Germinal center (tissue), 1 donor: ENCODE measurements around the gene PCGF3.

Experiments used
- DNase-seq: peaks from one replicate; pipeline ENCODE4 v3.0.0; 2012; ENCODE audit warnings: mixed read lengths, low spot score

PCGF3 gene, protein sequence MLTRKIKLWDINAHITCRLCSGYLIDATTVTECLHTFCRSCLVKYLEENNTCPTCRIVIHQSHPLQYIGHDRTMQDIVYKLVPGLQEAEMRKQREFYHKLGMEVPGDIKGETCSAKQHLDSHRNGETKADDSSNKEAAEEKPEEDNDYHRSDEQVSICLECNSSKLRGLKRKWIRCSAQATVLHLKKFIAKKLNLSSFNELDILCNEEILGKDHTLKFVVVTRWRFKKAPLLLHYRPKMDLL

DNA sequence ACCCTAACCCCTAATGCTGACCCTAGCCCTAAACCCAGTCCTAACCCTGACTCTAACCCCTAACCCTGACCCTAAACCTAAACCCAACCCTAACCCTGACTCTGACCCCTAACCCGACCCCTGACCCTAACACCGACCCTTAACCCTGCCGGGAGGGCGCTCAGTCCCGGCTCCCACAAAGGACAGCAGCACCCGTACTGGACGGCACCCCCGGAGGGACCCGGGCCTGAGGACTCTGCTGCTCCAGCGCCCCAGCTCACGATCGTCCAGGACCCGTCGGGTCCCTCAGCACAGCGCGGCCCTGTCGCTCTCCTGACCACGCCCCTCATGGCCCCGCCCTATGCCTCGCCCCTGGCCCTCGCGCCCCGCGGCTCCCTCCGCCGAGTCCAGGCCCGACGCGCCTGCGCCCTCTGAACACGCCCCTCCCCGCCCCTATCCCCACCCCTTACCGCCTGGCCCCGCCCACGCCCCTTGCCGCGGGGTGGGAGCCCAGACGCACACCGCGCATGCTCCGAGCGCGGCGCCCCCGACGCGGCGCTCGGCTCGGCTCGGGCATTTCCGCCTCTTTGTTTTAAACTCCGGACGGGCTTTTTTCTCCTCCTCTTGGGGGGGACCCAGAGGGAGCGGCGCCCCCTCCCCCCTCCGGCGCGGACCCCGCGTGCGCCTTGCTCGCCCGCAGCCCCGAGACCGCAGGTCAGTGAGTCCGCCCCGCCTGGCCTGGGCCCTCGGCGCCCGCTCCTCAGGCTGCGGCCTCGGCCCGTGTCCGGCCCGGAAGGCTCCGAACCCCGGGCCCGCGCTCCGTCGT is at the start of gene PCGF3:
PCGF3 (plus strand) TSS at position 555 of the 805 bp plus-strand sequence. CDS start 27,849 bp downstream, outside the sequence.
- DNase-seq, result peak; percentile 100

DNA sequence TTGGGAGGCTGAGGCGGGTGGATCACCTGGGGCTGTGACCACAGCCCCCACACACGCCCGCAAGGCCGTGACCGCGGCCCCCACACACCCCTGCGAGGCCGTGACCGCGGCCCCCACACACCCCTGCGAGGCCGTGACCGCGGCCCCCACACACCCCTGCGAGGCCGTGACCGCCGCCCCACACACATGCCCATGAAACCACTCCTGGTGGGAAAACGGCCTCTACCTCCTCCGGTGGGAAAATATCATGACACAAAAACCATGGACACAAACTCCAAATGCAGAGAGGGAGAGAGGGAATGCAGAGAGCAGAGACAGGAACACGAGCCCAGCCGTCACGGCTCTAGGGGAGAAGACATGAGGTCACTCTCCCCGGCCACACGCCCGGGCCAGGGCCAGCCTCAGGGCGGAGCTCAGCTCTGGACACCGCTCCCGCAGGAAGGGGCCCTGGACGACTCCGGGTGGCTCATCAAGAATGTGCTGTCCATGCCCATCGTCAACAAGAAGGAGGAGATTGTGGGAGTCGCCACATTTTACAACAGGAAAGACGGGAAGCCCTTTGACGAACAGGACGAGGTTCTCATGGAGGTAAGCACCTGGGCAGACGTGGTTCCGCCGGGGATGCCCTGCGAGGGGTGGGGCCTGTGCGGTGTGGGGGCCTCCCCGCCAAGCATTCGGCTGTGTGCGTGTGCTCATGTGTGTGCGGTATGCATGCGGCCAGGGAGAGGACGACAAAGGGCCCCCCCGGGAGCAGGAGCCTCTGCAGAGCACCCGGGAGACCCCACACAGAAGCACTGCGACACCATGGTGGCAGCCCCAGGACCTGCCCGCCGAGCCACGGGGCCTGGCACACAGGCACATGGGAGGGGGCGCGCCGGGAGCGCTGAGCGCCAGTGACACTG is 48.9 kb upstream of the PCGF3 start:
- DNase-seq, result no peak

DNA sequence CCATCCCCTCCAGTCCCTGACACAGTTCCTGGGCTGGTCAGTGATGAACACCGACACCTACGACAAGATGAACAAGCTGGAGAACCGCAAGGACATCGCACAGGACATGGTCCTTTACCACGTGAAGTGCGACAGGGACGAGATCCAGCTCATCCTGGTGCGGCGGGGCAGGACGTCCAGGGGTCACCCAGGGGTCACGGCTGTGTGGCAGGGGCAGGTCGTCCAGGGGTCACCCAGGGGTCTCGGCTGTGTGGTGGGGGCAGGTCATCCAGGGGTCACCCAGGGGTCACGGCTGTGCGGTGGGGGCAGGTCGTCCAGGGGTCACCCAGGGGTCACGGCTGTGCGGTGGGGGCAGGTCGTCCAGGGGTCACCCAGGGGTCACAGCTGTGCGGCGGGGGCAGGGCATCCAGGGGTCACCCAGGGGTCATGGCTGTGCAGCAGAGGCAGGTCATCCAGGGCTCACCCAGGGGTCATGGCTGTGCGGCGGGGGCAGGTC is 48.2 kb upstream of the PCGF3 start:
- DNase-seq, result no peak

DNA sequence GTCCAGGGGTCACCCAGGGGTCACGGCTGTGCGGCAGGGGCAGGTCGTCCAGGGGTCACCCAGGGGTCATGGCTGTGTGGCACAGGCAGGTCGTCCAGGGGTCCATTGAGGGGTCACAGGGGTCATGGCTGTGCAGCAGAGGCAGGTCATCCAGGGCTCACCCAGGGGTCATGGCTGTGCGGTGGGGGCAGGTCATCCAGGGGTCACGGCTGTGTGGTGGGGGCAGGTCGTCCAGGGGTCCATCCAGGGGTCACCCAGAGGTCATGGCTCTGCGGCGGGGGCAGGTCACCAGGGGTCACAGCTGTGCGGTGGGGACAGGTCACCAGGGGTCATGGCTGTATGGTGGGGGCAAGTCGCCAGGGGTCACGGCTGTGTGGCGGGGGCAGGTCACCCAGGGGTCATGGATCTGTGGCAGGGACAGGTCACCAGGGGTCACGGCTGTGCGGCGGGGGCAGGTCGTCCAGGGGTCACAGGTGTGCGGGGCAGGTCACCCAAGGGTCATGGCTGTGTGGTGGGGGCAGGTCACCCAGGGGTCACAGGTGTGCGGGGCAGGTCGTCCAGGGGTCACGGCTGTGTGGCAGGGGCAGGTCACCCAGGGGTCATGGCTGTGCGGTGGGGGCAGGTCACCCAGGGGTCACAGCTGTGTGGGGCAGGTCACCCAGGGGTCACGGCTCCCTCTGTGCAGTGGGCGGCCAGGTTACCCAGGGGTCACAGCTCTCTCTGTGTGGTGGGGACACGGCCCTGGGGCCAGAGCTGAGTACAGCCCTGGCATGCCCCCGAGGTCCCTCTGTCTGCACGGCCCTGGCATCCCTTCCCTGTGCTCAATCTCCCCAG is 47.6 kb upstream of the PCGF3 start:
- no peak for DNase-seq

DNA sequence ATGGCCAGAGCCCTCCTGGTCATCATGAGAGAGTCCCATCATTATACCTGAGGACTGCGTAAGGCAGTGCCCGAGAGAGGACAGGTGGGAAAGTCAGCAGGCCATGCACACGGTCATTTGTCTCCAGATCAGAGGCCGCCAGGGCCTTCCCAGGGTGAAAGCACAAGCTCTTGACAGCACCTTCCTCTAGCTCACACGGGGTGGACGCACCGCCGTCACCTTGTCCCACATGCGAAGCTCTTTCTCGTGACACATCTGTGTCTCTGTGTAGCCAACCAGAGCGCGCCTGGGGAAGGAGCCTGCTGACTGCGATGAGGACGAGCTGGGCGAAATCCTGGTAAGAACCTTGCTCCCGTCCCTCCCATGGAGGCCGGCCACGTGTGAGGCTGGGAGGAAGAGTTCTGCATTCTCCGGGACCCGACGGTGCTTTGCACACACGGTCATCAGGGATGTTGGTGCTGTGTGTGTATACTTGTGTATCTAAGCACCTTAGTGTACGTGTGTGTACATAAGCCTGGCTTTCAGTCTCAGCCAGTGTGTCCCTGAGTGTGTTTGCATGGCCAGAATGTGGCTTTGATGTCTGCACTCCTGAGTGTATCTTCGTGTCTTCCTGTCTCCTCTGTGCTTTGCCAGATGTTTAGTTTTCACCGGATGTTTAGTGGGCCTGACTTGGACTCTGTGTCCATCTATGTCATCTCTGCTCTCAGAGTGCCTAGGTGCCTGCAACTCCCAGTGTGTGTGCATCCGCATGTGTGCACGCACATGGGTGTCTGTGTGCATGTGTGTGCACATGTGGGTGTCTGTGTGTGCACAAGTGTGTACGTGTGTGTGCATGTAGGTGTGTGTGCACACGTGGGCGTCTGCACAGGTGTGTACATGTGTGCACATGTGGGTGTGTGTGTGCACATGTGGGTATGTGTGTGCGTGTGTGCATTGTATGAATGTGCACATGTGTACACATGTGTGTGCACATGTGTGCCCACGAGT is 46.7 kb upstream of the PCGF3 start:
- DNase-seq, result no peak

DNA sequence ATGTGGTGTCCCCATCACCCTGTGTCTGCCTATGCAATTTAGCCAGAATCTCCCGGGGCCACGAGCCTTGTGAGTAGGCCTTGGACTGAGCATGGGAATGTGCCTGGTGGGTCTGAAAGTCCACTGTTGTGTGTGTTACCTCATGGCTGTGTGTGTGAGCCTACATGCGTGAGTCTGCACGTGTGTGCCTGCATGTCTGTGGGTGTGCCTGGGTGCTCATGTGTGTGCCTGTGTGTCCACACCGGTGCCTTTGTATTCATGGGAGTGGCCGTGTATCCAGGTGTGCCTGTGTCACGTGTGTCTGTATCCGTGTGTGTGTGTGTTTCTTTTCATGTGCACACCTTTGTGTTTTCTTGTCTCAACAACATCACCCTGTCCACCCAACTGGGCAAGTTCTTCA is 45.8 kb upstream of the PCGF3 start:
- no peak for DNase-seq

DNA sequence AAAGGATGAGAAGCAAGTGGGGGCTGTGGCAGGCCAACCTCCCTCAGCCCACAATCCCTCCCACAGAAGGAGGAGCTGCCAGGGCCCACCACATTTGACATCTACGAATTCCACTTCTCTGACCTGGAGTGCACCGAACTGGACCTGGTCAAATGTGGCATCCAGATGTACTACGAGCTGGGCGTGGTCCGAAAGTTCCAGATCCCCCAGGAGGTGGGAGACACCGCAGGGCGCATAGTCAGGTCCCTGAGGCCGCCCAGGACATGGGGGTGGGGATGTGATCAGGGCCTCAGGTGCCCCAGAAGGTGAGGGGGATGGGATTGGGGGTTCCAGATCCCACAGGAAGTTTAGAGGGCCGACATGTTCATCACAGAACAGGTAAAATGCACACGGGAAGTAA is 45.2 kb upstream of the PCGF3 start:
- DNase-seq, result no peak

DNA sequence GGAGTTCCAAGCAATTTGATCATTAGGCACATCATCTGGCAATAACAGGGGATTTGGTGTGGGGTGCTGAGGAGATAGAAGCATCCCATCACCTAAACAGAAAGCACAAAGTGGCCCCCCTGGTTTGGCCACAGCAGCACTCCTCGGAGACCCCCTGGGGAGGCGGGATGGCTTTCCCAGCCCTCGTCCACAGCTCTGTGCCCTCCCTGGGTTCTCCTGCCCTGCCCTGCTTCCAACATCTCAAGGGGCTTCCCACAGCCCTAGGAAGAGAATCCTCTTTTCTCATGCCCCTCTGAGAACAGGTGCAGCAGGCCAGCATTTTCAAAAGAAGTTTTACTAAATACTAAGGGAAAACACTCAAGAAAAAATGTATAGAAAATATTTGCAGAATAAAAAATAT is 44.4 kb upstream of the PCGF3 start:
- no peak for DNase-seq

DNA sequence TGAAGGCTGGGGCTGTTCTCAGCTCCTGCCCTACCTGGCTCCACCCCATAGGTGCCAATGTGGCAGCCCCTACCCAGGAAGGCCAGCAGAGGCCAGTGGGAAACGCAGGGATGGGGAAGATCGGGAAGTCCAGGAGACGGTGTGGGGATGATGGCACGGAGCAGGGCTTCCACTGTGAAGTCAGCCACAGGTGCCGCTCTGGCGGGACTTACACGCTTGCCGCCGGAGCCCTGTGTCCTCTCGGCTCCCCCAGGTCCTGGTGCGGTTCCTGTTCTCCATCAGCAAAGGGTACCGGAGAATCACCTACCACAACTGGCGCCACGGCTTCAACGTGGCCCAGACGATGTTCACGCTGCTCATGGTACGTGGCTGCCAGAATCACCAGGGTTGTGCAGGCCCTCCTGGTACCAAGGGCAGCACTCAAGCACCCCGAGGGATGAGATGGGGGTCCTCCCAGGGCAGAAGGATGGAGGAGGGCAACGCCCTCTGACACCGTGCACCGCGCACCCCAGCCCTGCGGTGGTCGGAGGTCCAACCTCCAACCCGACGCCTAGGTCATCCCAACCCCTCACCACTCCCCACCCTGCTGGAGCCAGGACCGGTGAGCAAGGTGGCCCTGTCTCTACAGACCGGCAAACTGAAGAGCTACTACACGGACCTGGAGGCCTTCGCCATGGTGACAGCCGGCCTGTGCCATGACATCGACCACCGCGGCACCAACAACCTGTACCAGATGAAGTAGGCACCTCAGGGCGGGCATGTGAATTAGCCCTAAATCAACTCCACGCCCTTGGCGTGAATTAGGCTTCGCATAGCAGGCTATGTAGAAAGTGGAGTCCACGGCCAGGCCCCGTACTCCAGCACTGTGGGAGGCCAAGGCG is 43.5 kb upstream of the PCGF3 start:
- DNase-seq, result no peak

DNA sequence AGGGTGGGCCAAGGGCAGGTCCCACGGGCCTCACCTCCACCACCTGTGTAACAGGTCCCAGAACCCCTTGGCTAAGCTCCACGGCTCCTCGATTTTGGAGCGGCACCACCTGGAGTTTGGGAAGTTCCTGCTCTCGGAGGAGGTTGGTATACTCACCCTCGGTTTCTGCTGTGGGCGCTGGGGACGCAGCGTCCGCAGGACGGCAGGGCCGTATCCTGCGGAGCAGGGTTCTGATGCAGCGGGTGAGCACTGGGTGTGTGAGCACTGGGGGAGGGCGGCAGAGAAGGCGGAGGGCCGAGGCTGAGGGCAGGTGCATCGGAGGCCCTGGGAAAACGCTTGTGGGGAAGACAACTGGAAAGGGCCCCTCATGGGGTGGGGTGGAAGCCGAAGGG is 42.6 kb upstream of the PCGF3 start:
- no peak for DNase-seq

DNA sequence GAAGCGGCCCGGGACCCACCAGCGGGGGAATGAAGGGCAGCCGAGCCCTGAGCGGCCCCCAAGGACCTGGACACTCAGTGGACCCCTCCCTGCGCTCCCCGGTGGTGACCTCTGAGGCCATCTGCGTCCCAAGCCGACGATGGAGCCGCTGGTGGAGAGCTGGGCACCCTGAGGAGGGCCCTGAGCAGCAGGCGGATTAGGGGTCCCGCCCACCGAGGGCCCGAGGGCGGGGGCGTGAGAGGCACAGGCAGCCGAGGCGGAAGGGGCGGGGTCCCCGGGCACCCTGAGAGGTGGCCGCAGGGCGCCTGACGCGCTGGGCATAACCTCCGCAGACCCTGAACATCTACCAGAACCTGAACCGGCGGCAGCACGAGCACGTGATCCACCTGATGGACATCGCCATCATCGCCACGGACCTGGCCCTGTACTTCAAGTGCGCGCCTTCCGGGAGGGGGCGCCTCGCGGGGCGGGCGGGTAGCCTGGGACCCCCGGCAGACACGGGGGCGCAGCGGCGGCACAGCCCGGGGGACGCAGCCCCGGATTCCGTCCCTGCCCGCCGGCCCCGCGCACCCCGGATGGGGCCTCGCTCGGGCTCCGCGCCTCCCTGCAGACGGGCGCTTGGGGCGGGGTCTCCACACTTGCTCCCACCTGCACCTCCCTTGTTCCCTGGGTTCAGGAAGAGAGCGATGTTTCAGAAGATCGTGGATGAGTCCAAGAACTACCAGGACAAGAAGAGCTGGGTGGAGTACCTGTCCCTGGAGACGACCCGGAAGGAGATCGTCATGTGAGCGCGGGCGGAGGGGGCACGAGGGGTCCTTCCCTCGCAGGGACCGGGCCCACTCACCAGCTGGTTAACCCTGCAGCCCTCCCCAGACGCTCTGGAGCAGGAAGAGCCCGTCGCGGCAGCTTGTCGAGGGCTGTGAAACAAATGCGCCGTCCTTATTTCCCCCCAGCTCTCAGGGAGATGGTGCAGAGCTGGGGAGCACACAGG is 41.9 kb upstream of the PCGF3 start:
- peak; percentile 84 for DNase-seq

DNA sequence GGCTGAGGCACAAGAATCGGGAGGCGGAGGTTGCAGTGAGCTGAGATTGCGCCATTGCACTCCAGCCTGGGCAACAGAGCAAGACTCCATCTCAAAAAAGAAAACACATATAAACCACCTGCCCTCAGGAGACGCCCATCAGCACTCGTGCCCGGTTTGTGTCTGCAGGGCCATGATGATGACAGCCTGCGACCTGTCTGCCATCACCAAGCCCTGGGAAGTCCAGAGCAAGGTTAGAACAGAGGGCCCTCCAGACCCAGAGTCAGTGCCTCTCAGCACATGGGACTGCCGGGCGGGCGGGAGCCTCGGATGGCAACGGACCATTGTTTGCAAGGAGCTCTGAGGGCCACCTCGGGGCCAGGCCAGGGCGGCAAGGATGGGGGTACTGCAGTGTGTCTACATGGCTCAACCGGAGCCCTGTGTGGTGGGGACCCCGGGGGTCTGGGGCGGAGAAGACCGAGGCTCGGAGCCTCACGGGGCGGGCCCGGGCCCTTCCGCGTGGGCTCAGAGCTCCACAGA is 40.9 kb upstream of the PCGF3 start:
- no peak for DNase-seq

DNA sequence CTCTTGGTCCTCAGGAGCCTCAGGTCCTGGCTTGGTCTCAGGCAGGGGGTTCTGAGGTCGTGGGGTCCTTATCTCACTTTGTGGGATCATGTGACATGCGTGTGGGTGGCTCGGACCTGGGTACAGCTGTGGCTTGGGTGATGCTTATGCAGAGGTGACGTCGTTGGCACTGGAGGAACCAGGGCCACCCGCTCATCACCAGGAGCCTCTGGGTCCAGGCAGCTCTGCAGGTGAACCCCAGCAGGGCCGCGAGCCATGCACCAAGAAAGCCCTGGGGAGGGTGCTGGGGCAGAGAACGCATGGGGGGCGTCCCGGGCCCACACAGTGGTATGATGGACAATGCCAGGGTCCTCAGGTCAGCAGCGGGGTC is 40.3 kb upstream of the PCGF3 start:
- no peak for DNase-seq

DNA sequence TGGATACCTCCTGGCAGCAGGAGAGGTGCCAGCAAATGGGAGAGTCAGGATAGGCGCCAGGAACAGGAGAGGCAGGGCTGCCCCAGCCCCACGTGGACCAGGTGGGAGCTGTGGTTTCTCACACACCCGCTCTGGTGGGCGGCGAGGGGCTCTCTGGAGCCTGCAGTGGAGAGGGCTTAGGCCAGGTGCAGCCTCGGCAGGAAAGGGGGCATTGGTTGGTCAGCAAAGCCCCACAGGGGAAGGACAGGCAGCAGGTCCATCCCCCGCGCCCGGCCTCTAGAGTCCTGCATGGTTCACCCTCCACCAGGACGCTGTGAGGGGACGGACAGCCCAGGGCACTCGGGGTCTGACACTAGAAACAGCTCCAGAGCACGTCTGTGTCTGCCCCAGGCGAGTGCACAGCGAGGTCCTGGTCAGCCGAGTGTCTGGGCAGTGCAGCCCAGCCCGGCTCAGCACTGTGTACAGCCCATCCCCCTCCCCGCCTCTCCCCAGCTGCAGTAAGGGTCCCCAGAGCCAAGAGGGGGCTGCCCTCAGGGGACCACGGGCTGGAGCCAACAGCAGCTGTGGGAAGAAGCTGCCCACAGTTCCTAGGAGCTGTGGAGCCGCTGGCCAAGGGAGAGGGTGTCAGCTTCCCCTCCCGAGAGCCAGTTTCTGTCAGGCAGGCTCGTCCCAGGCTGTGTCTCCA is 39.7 kb upstream of the PCGF3 start:
- no peak for DNase-seq

DNA sequence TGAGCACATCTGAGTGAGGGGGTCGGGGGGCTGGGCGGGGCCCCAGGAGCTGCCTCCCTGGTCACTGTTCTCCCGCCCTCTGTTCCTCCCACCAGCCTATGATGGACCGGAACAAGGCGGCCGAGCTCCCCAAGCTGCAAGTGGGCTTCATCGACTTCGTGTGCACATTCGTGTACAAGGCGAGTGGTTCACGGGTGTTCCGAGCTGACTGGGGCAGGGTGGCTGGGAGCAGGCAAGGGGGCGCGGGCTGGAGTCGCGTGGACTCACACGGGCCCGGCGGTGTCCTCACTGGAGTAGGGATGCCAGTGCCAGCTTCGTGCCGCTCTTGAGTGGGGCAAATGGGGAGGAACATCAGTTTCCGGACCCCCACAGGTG is 39.2 kb upstream of the PCGF3 start:
- no peak for DNase-seq

DNA sequence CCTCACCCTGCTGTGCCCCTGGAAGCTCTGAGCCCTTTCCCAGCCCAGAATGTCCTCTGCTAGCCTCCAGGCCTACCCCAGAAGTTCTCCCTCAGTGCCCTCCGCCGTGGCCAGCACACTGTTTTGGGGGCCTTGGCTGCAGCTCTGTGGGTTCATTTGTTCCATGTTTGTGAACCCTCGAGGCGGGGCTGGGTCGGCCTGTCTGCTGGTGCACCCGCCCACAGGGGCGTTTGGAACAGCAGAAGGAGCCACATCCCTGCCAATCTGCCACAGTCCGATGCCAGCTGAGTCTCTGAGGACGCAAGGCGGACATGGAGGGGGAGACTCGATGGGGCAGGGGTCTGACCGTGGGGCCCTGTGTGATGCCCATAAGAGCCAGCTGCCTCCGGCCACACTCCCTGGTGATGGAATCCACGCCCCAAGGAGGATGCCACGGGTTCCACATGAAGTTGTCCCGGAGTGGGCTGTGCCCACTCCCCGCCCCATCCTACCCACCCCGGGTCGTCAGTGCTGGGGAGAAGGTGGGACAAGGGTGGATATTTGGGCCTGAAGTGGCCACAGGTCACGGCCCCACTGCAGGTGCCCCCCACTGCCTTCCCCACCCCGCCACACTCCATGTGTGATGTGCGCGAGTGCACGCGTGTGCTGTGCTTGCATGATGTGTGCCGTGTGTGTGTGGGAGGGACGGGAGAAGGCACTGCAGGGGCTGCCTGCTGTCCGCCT is 38.6 kb upstream of the PCGF3 start:
- DNase-seq, result no peak

DNA sequence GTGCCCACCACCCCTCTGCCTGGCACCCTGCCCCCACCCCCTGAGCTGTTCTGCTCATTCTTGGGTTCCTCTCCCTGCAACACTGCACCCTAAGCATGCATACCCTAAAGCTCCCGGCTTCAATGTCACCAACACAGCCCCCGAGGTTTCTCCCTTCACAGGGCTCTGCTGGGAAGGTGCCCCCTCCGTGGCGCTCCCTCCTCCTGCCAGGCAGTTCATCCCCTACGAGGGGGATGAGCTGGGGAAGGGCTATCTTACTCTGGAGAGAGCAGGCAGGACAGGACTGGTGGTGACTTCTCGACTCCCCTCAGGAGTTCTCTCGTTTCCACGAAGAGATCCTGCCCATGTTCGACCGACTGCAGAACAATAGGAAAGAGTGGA is 38.1 kb upstream of the PCGF3 start:
- DNase-seq, result no peak
